ENCODE measurements around the gene NDUFB2.

DNA sequence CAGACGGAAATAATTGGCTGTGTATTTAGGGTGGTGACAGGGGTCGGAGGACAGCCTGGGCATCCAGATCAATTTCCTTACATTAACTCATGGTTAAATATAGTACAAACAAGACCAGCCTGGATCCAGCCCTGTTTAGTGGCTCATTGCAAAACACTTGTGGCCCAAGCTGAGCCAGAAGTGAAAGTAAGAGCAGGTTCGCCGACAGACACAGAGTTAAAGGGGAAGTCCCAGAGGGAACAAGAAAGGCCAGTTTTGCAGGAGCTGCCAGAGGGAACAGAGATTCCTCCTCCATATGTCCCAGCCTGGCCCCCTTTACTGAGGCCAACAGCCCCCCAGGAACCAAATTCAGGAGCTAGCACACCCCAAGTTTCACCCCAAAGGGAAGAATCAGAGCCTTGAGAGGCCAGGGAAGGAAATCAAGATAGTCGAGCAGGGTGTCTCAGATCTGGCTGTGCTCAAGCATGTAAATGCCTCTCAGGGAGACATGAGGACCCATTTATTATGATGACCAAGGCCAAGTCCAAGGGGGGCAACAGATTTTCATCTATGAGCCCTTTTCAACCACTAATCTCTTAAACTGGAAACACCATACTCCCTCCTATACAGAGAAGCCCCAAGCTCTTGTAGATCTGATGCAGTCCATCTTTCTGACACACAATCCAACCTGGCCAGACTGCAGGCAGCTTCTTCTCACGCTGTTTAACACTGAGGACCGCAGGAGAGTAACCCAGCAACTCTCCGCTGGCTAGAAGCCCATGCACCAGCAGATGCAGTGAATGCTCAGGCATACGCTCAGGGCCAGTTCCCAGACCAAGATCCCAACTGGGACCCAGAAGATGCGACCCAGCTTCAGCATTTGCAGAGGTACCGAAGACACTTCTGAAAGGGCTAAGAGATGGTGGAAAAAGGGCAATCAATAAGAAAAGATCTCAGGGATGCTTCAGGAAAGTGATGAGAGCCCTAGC lies 39.7 kb upstream of the NDUFB2 start:
- TF ChIP-seq, protein P1, sequence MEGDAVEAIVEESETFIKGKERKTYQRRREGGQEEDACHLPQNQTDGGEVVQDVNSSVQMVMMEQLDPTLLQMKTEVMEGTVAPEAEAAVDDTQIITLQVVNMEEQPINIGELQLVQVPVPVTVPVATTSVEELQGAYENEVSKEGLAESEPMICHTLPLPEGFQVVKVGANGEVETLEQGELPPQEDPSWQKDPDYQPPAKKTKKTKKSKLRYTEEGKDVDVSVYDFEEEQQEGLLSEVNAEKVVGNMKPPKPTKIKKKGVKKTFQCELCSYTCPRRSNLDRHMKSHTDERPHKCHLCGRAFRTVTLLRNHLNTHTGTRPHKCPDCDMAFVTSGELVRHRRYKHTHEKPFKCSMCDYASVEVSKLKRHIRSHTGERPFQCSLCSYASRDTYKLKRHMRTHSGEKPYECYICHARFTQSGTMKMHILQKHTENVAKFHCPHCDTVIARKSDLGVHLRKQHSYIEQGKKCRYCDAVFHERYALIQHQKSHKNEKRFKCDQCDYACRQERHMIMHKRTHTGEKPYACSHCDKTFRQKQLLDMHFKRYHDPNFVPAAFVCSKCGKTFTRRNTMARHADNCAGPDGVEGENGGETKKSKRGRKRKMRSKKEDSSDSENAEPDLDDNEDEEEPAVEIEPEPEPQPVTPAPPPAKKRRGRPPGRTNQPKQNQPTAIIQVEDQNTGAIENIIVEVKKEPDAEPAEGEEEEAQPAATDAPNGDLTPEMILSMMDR (IDR thresholded peaks at IDR 0.05) = no peak
- TF ChIP-seq POLR2A (IDR thresholded peaks at IDR 0.05) = no peak
